CD4-positive, alpha-beta T cell (primary cell): ENCODE measurements around the gene KCNC2. TPM values are rescaled to one million over a fixed set of nuclear protein-coding genes. Genes with fewer than 3 reads are reported as not detected.

ENCODE experiments used
- ATAC-seq: fragments of 200-7000 bp; cut with Tn5 transposase; one replicate; pipeline ENCODE4 v1.10.0; 2022; ENCODE audit warnings: mild to moderate bottlenecking; ENCODE audit not compliant: poor library complexity
- CTCF ChIA-PET: fragments of 350-600 bp; sonication (Branson Sonifier 250); formaldehyde crosslinking; loops from one replicate; lab custom pipeline; 2021; ENCODE audit warnings: antibody characterized with exemption, inconsistent platforms; lab: Charles Lee
- POLR2A ChIA-PET: fragments of 350-600 bp; sonication (Branson Sonifier 250); formaldehyde crosslinking; loops from one replicate; lab custom pipeline; 2021; ENCODE audit warnings: antibody characterized with exemption, inconsistent platforms; lab: Charles Lee
- DNase-seq, 14 experiments: peaks; one replicate each; pipeline ENCODE4 v3.0.0-alpha.2; 2013 to 2020; ENCODE audit warnings: mixed read lengths in 2 of 14
- H3K27ac ChIP-seq, 2 donors: one replicate each; pipeline versions ENCODE4 v1.5.1 to v1.7.0; 2013; ENCODE audit warnings: low read length in 2 of 2, low read depth in 1 of 2, mild to moderate bottlenecking in 1 of 2
- H3K27me3 ChIP-seq, 2 experiments: 1 replicate in 1 of 2; 2 replicates in 1 of 2; pipeline versions ENCODE4 v1.6.1 to v1.7.0; 2013; ENCODE audit warnings: low read length in 2 of 2, control low read depth in 1 of 2, mild to moderate bottlenecking in 1 of 2, moderate library complexity in 1 of 2; ENCODE audit not compliant: insufficient read depth in 2 of 2, control insufficient read depth in 1 of 2
- H3K36me3 ChIP-seq: one replicate; pipeline ENCODE4 v1.6.1; 2013; ENCODE audit warnings: low read length, control low read depth; ENCODE audit not compliant: insufficient read depth
- H3K4me1 ChIP-seq: one replicate; pipeline ENCODE4 v1.6.1; 2013; ENCODE audit warnings: low read length, control low read depth; ENCODE audit not compliant: insufficient read depth
- H3K4me3 ChIP-seq: one replicate; pipeline ENCODE4 v1.5.1; 2013; ENCODE audit warnings: mild to moderate bottlenecking, low read length, moderate library complexity
- H3K9me3 ChIP-seq, 2 experiments: 1 replicate in 1 of 2; 2 replicates in 1 of 2; pipeline versions ENCODE4 v1.6.1 to v1.7.0; 2013; ENCODE audit warnings: low read length in 2 of 2, mild to moderate bottlenecking in 2 of 2, control low read depth in 1 of 2, moderate library complexity in 1 of 2; ENCODE audit not compliant: control insufficient read depth in 1 of 2, insufficient read depth in 1 of 2
- H3K27ac Mint-ChIP-seq: one replicate; pipeline ENCODE4 v1.8.0; 2020; ENCODE audit warnings: mixed read lengths
- H3K27me3 Mint-ChIP-seq: one replicate; pipeline ENCODE4 v1.8.0; 2021; ENCODE audit warnings: mixed read lengths
- H3K36me3 Mint-ChIP-seq: one replicate; pipeline ENCODE4 v1.8.0; 2021; ENCODE audit warnings: low read depth, mixed read lengths
- H3K4me1 Mint-ChIP-seq: one replicate; pipeline ENCODE4 v1.8.0; 2021; ENCODE audit warnings: low read depth, mixed read lengths
- H3K4me3 Mint-ChIP-seq: one replicate; pipeline ENCODE4 v1.8.0; 2020; ENCODE audit warnings: mild to moderate bottlenecking, mixed read lengths
- H3K9me3 Mint-ChIP-seq: one replicate; pipeline ENCODE4 v1.8.0; 2020; ENCODE audit warnings: mixed read lengths
- intact Hi-C, 2 experiments: fragments of 100-400 bp; cut with DNase I in 1 of 2; cut with micrococcal nuclease in 1 of 2; formaldehyde crosslinking; loops; one replicate each; pipeline versions ENCODE4 v1.15.1 to v1.9.0; 2023 to 2025; cut with DNase I, micrococcal nuclease
- total RNA-seq, 174 experiments: library from RNA in 2 of 174; stranded (reverse) in 2 of 174; gene quantifications; one replicate each; pipeline ENCODE4 v1.2.3 and lab custom pipeline; 2021 to 2026
- TF ChIP-seq, protein P1 (sequence below): fragments of 200-600 bp; IDR thresholded peaks from one replicate; pipeline ENCODE4 v1.8.0; 2022; ENCODE audit warnings: antibody characterized with exemption, mild to moderate bottlenecking

Gene KCNC2
- total RNA-seq, 2 experiments from 2014 or later: not detected

DNA sequence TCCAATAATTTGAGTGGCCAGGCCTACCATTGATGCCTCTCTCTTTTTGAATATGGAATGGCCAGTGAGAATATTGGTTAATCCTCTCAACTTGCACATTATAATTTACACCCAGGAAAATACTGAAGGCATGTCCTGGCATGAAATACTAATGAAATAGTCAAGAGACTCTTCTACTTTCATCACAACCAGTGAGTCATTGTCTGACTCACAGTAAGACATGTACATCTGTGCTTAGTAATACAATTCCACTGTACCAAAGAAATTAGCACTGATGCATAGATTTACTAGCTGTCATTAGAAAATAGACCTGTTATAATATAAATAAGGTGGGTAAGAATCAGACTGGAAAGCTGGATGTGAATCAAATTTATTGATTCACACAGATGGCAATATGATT, 31.6 kb downstream of the KCNC2 start:
- Mint-ChIP-seq H3K27ac (no peak overlapping the region), H3K9me3 (no peaks in the 10 kb centered on the region), H3K4me1 (no peaks in the 10 kb centered on the region), H3K27me3 (peaks cover 3% of the 10 kb centered on the region), H3K36me3 (no peaks in the 10 kb centered on the region), H3K4me3 (no peak overlapping the region)
- no peak overlapping the region for H3K4me3 ChIP-seq
- no peak overlapping the region for H3K27ac ChIP-seq
- intact Hi-C loops: no loop called here
- H3K9me3 ChIP-seq: peaks cover 0 to 3% of the 10 kb centered on the region in 2 experiments
- TF ChIP-seq, protein P1, sequence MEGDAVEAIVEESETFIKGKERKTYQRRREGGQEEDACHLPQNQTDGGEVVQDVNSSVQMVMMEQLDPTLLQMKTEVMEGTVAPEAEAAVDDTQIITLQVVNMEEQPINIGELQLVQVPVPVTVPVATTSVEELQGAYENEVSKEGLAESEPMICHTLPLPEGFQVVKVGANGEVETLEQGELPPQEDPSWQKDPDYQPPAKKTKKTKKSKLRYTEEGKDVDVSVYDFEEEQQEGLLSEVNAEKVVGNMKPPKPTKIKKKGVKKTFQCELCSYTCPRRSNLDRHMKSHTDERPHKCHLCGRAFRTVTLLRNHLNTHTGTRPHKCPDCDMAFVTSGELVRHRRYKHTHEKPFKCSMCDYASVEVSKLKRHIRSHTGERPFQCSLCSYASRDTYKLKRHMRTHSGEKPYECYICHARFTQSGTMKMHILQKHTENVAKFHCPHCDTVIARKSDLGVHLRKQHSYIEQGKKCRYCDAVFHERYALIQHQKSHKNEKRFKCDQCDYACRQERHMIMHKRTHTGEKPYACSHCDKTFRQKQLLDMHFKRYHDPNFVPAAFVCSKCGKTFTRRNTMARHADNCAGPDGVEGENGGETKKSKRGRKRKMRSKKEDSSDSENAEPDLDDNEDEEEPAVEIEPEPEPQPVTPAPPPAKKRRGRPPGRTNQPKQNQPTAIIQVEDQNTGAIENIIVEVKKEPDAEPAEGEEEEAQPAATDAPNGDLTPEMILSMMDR: no peak
- DNase-seq (no peak), ATAC-seq (no peak)
- no peaks in the 10 kb centered on the region for H3K27me3 ChIP-seq
- ChIA-PET POLR2A (no interaction called here), CTCF (no interaction called here)
- H3K4me1 ChIP-seq: no peaks in the 10 kb centered on the region
- H3K36me3 ChIP-seq: no peaks in the 10 kb centered on the region

DNA sequence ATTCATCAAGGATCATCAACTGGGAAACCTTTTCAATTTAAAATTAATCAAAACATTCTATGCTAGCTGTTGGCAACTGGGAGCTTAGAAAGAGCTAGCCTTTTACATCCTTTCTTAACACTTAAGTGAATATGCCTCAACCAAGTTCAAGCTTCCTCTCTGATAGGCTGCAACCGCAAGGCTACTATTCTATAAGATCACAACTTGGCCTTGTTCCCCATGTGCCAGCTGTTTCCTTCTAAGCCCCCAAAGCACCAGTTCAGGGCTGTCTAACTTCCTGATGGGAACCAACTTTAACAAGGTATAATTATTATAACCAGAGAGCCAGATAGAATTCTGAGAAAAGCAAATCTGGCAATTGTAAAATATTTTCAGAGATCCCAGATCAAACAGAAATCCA, 37.0 kb downstream of the KCNC2 start:
- Mint-ChIP-seq H3K36me3 (no peaks in the 10 kb centered on the region), H3K4me3 (no peak overlapping the region), H3K4me1 (no peaks in the 10 kb centered on the region), H3K27me3 (no peaks in the 10 kb centered on the region), H3K9me3 (no peaks in the 10 kb centered on the region), H3K27ac (no peak overlapping the region)
- Histone ChIP-seq H3K4me1 (no peaks in the 10 kb centered on the region), H3K36me3 (no peaks in the 10 kb centered on the region), H3K4me3 (no peak overlapping the region), H3K9me3 (no peaks in the 10 kb centered on the region), H3K27me3 (no peaks in the 10 kb centered on the region), H3K27ac (no peak overlapping the region)
- DNase-seq: no peak
- ATAC-seq: no peak
- POLR2A ChIA-PET: no interaction called here
- TF ChIP-seq, protein P1: no peak
- CTCF ChIA-PET: no interaction called here
- intact Hi-C loops: no loop called here

- Mint-ChIP-seq H3K27ac (no peak overlapping the region), H3K36me3 (no peaks in the 10 kb centered on the region), H3K4me1 (no peaks in the 10 kb centered on the region), H3K9me3 (no peaks in the 10 kb centered on the region), H3K27me3 (no peaks in the 10 kb centered on the region), H3K4me3 (no peak overlapping the region)
- H3K4me1 ChIP-seq: no peaks in the 10 kb centered on the region
- no peak overlapping the region for H3K4me3 ChIP-seq
- H3K36me3 ChIP-seq: no peaks in the 10 kb centered on the region
- CTCF ChIA-PET: no interaction called here
- no peak overlapping the region for H3K27ac ChIP-seq
- TF ChIP-seq, protein P1: no peak
- intact Hi-C loops: no loop called here
- POLR2A ChIA-PET: no interaction called here
- H3K27me3 ChIP-seq: no peaks in the 10 kb centered on the region
- no peaks in the 10 kb centered on the region for H3K9me3 ChIP-seq
- ATAC-seq (no peak), DNase-seq (no peak)
Observed at GRCh38 chr12:75170640-75171185, 38.9 kb downstream of the KCNC2 start.
